GM23338 (cell line): ENCODE data around the gene CES3.

Experiments used
- CREB1 ChIP-seq: fragments of 250-450 bp; sonication (Bioruptor Pico); IDR thresholded peaks from 2 replicates; pipeline ENCODE4 v1.5.0; 2020; ENCODE audit warnings: low read depth, mild to moderate bottlenecking, moderate library complexity
- CTCF ChIP-seq, 2 experiments: fragments of 200-600 bp in 1 of 2; sonication (generic) in 1 of 2; conservative IDR thresholded peaks; 2 replicates each; pipeline versions ENCODE4 v1.5.1 to v1.6.1; 2016 to 2017; ENCODE audit warnings: antibody characterized with exemption in 2 of 2, low read depth in 2 of 2, mild to moderate bottlenecking in 2 of 2, moderate library complexity in 1 of 2
- ETS1 ChIP-seq: IDR thresholded peaks from 2 replicates; pipeline ENCODE4 v1.6.1; 2016; ENCODE audit warnings: antibody characterized with exemption
- EZH2 ChIP-seq: fragments of 200-600 bp; sonication (generic); IDR thresholded peaks from one replicate; pipeline ENCODE4 v1.8.0; 2017; ENCODE audit warnings: antibody characterized with exemption, mild to moderate bottlenecking, low read depth; ENCODE audit not compliant: unreplicated experiment
- EZH2phosphoT487 ChIP-seq: fragments of 200-600 bp; sonication (generic); IDR thresholded peaks from one replicate; pipeline ENCODE4 v1.8.1; 2018; ENCODE audit warnings: antibody characterized with exemption; ENCODE audit not compliant: unreplicated experiment
- JUNB ChIP-seq: IDR thresholded peaks from one replicate; pipeline ENCODE4 v1.6.1; 2016; ENCODE audit warnings: antibody characterized with exemption; ENCODE audit not compliant: unreplicated experiment
- NANOG ChIP-seq: IDR thresholded peaks from 2 replicates; pipeline ENCODE4 v1.6.1; 2016; ENCODE audit warnings: antibody characterized with exemption, borderline replicate concordance
- POLR2AphosphoS5 ChIP-seq: IDR thresholded peaks from 2 replicates; pipeline ENCODE4 v1.6.1; 2016; ENCODE audit warnings: antibody characterized with exemption, low read depth
- REST ChIP-seq: IDR thresholded peaks from one replicate; pipeline ENCODE4 v1.6.1; 2018; ENCODE audit warnings: antibody characterized with exemption; ENCODE audit not compliant: unreplicated experiment

DNA sequence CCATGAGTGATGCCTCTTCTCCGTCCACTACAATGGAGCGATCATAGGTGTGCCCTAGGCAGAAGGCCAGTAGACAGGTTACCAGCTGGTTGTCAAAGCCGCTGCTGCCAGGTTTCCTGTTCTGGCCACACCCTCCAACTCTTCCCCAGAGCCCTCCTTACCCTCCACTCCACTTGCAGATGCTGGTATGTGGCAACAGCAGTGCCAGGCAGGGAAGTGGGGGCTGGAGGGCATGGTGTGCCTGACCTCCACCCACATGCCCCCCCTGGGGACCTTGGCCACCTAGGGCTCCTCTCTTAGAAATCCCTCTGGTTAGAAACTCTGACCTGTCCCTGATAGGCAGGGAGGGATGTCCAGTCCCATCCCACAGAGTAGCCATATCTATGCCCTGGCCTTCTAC, 37.2 kb upstream of the CES3 start:
- TF ChIP-seq CREB1 (CRISPR knock-in tag) = no peak
- TF ChIP-seq CTCF (conservative IDR thresholded peaks at IDR 0.05; ENCODE audit: low read depth in 2 of 2) = no peak
- TF ChIP-seq POLR2AphosphoS5 = no peak
- TF ChIP-seq EZH2 = no peak
- TF ChIP-seq REST = no peak
- TF ChIP-seq ETS1 = no peak
- TF ChIP-seq JUNB = no peak
- no peak for TF ChIP-seq EZH2phosphoT487
- TF ChIP-seq NANOG = no peak
